Fibroblast of pulmonary artery (primary cell): ENCODE measurements around the gene PRKAA2.

Source experiments
- DNase-seq: peaks from one replicate; pipeline ENCODE4 v3.0.0-alpha.2; 2010; ENCODE audit warnings: low read depth
- H3K4me3 ChIP-seq: replicated peaks from 2 replicates; pipeline ENCODE4 v1.5.1; 2011; ENCODE audit warnings: low read depth, mild to moderate bottlenecking, control low read depth, low read length, moderate library complexity
- TF ChIP-seq, protein P1 (sequence below): IDR thresholded peaks from 2 replicates; pipeline ENCODE4 v1.5.1; 2011; ENCODE audit warnings: mild to moderate bottlenecking, control low read depth, low read length, inconsistent platforms; ENCODE audit errors: missing control alignments

Gene PRKAA2

GRCh38 chr1:56644064-56644918 is 823 bp upstream of the PRKAA2 start:
- TF ChIP-seq, protein P1, sequence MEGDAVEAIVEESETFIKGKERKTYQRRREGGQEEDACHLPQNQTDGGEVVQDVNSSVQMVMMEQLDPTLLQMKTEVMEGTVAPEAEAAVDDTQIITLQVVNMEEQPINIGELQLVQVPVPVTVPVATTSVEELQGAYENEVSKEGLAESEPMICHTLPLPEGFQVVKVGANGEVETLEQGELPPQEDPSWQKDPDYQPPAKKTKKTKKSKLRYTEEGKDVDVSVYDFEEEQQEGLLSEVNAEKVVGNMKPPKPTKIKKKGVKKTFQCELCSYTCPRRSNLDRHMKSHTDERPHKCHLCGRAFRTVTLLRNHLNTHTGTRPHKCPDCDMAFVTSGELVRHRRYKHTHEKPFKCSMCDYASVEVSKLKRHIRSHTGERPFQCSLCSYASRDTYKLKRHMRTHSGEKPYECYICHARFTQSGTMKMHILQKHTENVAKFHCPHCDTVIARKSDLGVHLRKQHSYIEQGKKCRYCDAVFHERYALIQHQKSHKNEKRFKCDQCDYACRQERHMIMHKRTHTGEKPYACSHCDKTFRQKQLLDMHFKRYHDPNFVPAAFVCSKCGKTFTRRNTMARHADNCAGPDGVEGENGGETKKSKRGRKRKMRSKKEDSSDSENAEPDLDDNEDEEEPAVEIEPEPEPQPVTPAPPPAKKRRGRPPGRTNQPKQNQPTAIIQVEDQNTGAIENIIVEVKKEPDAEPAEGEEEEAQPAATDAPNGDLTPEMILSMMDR: no peak
- peak overlapping the region; percentile 53 for H3K4me3 ChIP-seq
- no peak for DNase-seq

DNA sequence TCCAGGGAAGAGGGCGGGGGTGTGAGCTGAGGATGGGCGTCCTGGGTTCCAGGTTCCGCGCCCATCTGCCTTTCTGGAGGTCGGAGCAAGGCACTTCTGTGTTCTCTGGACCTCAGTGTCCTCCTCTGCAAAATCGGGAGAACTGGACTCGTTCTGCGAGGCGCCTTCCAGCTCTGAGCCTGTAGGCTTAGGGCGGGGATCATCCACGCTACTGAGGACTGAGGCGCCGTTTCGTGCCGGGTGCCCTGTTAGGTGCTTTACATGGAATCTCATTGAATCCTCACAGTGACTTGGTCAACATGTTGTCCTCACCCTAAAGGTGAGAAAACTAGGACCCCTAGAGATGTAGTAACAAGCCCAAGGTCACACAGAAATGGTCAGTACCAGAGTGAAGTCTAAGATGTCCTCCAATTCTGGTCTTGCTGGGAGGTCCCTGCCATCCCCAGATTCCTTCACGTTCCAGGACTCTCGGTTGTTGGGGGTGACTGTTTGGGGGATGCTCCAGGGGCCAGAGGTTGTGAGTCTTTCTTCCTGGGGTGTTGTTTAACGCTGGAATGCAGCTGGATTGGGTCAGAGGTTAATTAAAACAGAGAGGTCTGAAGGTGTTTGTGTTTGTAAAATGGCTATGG is 677 bp downstream of the PRKAA2 start:
- TF ChIP-seq, protein P1: no peak
- DNase-seq: no peak
- peak overlapping the region; percentile 53 for H3K4me3 ChIP-seq

DNA sequence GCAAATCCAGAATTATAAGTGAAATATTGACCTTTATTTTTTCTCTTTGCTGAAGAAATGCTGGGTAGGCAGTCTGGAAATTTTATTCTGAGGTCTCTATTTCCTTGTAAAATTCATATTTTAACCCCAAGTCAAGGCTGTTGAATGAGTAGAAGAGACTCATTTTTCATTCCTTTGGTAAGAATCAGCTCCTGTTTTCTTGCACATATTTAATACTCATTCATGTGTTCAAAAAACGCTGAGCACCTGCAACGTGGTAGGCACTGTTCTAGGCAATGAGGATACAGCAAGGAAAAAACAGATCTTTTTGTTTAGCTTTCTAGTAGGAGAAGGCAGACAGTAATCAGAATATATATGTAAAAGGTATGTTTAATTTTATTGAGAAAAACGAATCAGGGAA is 1.5 kb downstream of the PRKAA2 start:
- no peak for DNase-seq
- TF ChIP-seq, protein P1: no peak
- H3K4me3 ChIP-seq: no peak overlapping the region

DNA sequence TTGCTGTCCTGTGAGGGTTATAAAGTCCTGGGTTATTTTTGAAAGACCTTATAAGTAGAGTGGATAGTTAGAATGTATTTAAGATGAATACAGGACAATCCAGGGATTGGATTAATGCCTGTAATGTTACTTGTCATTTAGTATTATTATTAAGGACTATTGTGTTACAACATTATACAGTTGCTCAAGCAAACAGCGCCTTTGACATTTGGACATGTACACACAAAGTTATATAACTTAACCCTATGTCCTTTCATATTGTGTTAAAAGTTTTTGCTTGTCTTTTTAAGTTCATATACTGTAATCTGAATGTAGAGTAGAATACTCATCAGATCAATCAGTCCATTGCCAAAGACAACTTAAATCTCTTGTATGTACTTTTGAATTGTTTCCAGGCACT is 2.0 kb downstream of the PRKAA2 start:
- DNase-seq: no peak
- TF ChIP-seq, protein P1: no peak
- no peak overlapping the region for H3K4me3 ChIP-seq

- TF ChIP-seq, protein P1: no peak
Observed at GRCh38 chr1:56648546-56648945, 3.4 kb downstream of the PRKAA2 start.

GRCh38 chr1:56654126-56654923 is 9.2 kb downstream of the PRKAA2 start:
- no peak overlapping the region for H3K4me3 ChIP-seq
- TF ChIP-seq, protein P1: no peak
- DNase-seq: no peak

More at GRCh38 chr1:56648546-56648945, 3.4 kb downstream of the PRKAA2 start:
- H3K4me3 ChIP-seq: no peak overlapping the region
- DNase-seq: no peak
